Neutrophil (primary cell): ENCODE data around the gene SH2B3.
"Not testable (repeated sequence)": the region's sequence is repeated elsewhere in the genome, so short reads cannot be mapped to it uniquely, and the experiment has no call there.

Experiments
- H3K27ac ChIP-seq: fragments of 200-600 bp; sonication (generic); 2 replicates; pipeline ENCODE4 v1.5.1; 2016; ENCODE audit warnings: mild to moderate bottlenecking, moderate library complexity
- H3K27me3 ChIP-seq: fragments of 200-600 bp; sonication (generic); 2 replicates; pipeline ENCODE4 v1.6.0; 2016; ENCODE audit warnings: mild to moderate bottlenecking
- H3K36me3 ChIP-seq: fragments of 200-600 bp; sonication (generic); 2 replicates; pipeline ENCODE4 v1.5.1; 2017
- H3K4me1 ChIP-seq, 2 experiments: fragments of 200-600 bp in 1 of 2; sonication (generic) in 1 of 2; 1 replicate in 1 of 2; 2 replicates in 1 of 2; pipeline versions ENCODE4 v1.5.1 to v1.6.1; 2013 to 2016; ENCODE audit warnings: low read depth in 1 of 2, low read length in 1 of 2, mild to moderate bottlenecking in 1 of 2, moderate library complexity in 1 of 2; ENCODE audit not compliant: control insufficient read depth in 1 of 2, insufficient read depth in 1 of 2
- H3K4me3 ChIP-seq, 2 experiments: fragments of 200-600 bp in 1 of 2; sonication (generic) in 1 of 2; 1 replicate in 1 of 2; 2 replicates in 1 of 2; pipeline ENCODE4 v1.5.1; 2013 to 2016; ENCODE audit warnings: low read depth in 1 of 2, low read length in 1 of 2, mild to moderate bottlenecking in 1 of 2, moderate library complexity in 1 of 2
- H3K9me3 ChIP-seq: fragments of 200-600 bp; sonication (generic); 2 replicates; pipeline ENCODE4 v1.5.1; 2016
- CTCF ChIP-seq: fragments of 200-600 bp; sonication (generic); IDR thresholded peaks from 2 replicates; pipeline ENCODE4 v1.5.1; 2016; ENCODE audit warnings: antibody characterized with exemption

SH2B3 gene

GRCh38 chr12:111458546-111459172, 52.9 kb downstream of the SH2B3 start:
- Histone ChIP-seq H3K4me1 (no peaks in the 10 kb centered on the region), H3K27ac (no peak overlapping the region), H3K4me3 (no peak overlapping the region), H3K27me3 (no peaks in the 10 kb centered on the region), H3K9me3 (no peaks in the 10 kb centered on the region), H3K36me3 (peaks cover 67% of the 10 kb centered on the region)
- TF ChIP-seq CTCF = no peak

GRCh38 chr12:111460111-111460510, 54.4 kb downstream of the SH2B3 start:
- not testable (repeated sequence) for H3K27ac ChIP-seq, H3K27me3 ChIP-seq, H3K4me3 ChIP-seq, H3K9me3 ChIP-seq, H3K4me1 ChIP-seq
- H3K36me3 ChIP-seq = peaks cover 62% of the 10 kb centered on the region

DNA sequence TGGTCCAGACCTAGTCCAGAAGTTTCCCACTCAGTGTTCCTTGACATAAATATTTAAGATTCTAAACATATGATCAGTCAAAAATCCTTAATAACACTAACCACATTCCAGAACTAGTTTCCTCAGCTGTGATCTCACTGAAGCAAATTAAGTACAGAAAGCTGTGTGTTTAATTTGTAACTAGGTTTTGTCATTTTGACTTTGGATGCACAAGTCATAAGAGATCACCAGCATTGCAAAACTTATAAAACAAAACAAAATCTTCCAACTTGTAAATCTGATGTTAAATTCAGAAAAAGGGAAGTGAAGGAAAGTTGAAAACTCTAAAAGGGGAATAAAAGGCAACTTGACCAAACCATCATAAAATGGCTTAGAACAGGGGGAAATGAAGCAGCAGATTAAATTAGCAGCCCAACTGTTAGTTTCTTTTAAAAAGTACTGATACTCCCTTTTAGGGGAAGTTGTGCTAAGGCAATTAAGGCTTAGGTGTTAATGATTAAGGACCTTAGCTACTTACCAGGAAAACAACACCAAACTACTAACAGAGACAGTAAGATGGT, 56.6 kb downstream of the SH2B3 start:
- no peak for TF ChIP-seq CTCF
- no peak overlapping the region for H3K27ac ChIP-seq
- H3K4me3 ChIP-seq = no peak overlapping the region
- peaks cover 41% of the 10 kb centered on the region for H3K36me3 ChIP-seq
- no peaks in the 10 kb centered on the region for H3K27me3 ChIP-seq
- H3K9me3 ChIP-seq = no peaks in the 10 kb centered on the region
- H3K4me1 ChIP-seq = no peaks in the 10 kb centered on the region

GRCh38 chr12:111467092-111467856, 61.6 kb downstream of the SH2B3 start:
- H3K36me3 ChIP-seq = peaks cover 42% of the 10 kb centered on the region
- no peak for TF ChIP-seq CTCF
- H3K4me3 ChIP-seq = no peak overlapping the region
- no peak overlapping the region for H3K27ac ChIP-seq
- H3K9me3 ChIP-seq = no peaks in the 10 kb centered on the region
- no peaks in the 10 kb centered on the region for H3K27me3 ChIP-seq
- no peaks in the 10 kb centered on the region for H3K4me1 ChIP-seq

GRCh38 chr12:111467857-111468241, 62.1 kb downstream of the SH2B3 start:
- no peak overlapping the region for H3K27ac ChIP-seq
- no peak for TF ChIP-seq CTCF
- no peaks in the 10 kb centered on the region for H3K4me1 ChIP-seq
- no peak overlapping the region for H3K4me3 ChIP-seq
- H3K36me3 ChIP-seq = peaks cover 47% of the 10 kb centered on the region
- H3K9me3 ChIP-seq = no peaks in the 10 kb centered on the region
- H3K27me3 ChIP-seq = no peaks in the 10 kb centered on the region

DNA sequence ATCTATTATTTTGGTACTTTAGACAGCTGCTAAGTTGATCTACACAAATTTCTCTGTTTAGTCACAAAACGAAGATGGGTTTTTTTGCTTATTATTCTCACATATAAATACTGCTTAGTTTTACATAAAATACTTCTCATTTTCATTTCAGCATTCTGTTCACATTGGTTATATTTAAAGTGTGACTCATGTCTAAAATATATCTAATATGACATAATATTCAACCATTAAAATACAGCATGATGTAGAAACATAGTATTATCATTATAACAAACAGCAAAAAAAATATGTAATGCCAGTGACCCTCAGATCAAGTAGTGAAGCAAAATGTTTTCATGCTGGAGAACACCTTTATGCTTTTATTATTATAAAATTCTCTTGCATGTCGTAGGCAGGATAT, 63.7 kb downstream of the SH2B3 start:
- H3K4me3 ChIP-seq = no peak overlapping the region
- H3K27ac ChIP-seq = no peak overlapping the region
- no peak for TF ChIP-seq CTCF
- H3K4me1 ChIP-seq = no peaks in the 10 kb centered on the region
- H3K9me3 ChIP-seq = no peaks in the 10 kb centered on the region
- no peaks in the 10 kb centered on the region for H3K27me3 ChIP-seq
- peaks cover 39% of the 10 kb centered on the region for H3K36me3 ChIP-seq
